ENCODE results near the gene RPGR.

Gene RPGR

GRCh38 chrX:38247051-38247450, 80.3 kb downstream of the RPGR start:
- no peak for DNase-seq

GRCh38 chrX:38240541-38240940, 86.8 kb downstream of the RPGR start:
- DNase-seq: no peak

- DNase-seq: no peak
Measured at GRCh38 chrX:38236901-38237615, 90.3 kb downstream of the RPGR start.

GRCh38 chrX:38233891-38234667, 93.2 kb downstream of the RPGR start:
- DNase-seq: no peak

- DNase-seq: no peak
Measured at GRCh38 chrX:38232079-38232686, 95.1 kb downstream of the RPGR start.

GRCh38 chrX:38225093-38225492, 102.2 kb downstream of the RPGR start:
- no peak for DNase-seq

GRCh38 chrX:38224160-38224559, 103.1 kb downstream of the RPGR start:
- DNase-seq: no peak

- DNase-seq: no peak
Measured at GRCh38 chrX:38221391-38221929, 105.8 kb downstream of the RPGR start.

- DNase-seq: no peak
Measured at GRCh38 chrX:38220415-38221390, 106.6 kb downstream of the RPGR start, which contains the start of gene SRPX. SRPX (minus strand) TSS chrX:38220871; CDS start chrX:38220792, 79 bp downstream.

GRCh38 chrX:38220024-38220414, 107.3 kb downstream of the RPGR start:
- peak in 1 of 2 donors; percentile 3 for DNase-seq

Measured in activated CD4-positive, alpha-beta T cell treated with anti-CD3 and anti-CD28 coated beads for 4 hours (primary cell).